GM12878 (cell line): ENCODE measurements around the gene SLC35G2. TPM values are rescaled to one million over a fixed set of nuclear protein-coding genes. Genes with fewer than 3 reads are reported as not detected.

ENCODE experiments used
- ATAC-seq: fragments of 200-7000 bp; cut with Tn5 transposase; 3 replicates; pipeline ENCODE4 v1.9.1; 2020; ENCODE audit warnings: mild to moderate bottlenecking, moderate library complexity
- BruUV-seq: library from RNA; stranded (reverse); fragments of 400-500 nt; replicated peaks from 2 replicates; lab custom pipeline; 2021; lab: Mats Ljungman, UMichigan
- CTCF ChIA-PET: fragments of 300-600 bp; sonication (Branson Sonifier 250); formaldehyde crosslinking; extraction: SDS; loops from one replicate; lab custom pipeline; 2021; ENCODE audit warnings: inconsistent platforms; lab: Yijun Ruan, JAX
- POLR2A ChIA-PET: fragments of 350-600 bp; formaldehyde crosslinking; extraction: SDS; loops from one replicate; lab custom pipeline; 2021; ENCODE audit warnings: inconsistent platforms; lab: Charles Lee
- RAD21 ChIA-PET: fragments of 300-600 bp; sonication (Branson Sonifier 250); formaldehyde crosslinking; loops from one replicate; lab custom pipeline; 2023; ENCODE audit warnings: antibody characterized with exemption; ENCODE audit not compliant: unreplicated experiment; lab: Charles Lee
- SMC1A ChIA-PET: fragments of 300-600 bp; sonication (Branson Sonifier 250); formaldehyde crosslinking; loops from one replicate; lab custom pipeline; 2023; ENCODE audit not compliant: unreplicated experiment, uncharacterized antibody; lab: Charles Lee
- DNase-seq: peaks from one replicate; pipeline ENCODE4 v3.0.0-alpha.2; 2011; ENCODE audit warnings: low read depth, low spot score
- FAIRE-seq: peaks from 3 replicates; lab custom pipeline; 2011; peaks lifted over from hg19 to GRCh38; lab: Jason Lieb, UNC
- H2AFZ ChIP-seq: 2 replicates; pipeline ENCODE4 v1.6.0; 2011; ENCODE audit warnings: low read depth, low read length, control low read depth; ENCODE audit not compliant: control insufficient read depth
- H3K27ac ChIP-seq: 2 replicates; pipeline ENCODE4 v1.5.1; 2011; ENCODE audit warnings: control low read depth; ENCODE audit not compliant: control insufficient read depth, insufficient read depth
- H3K27me3 ChIP-seq, 2 experiments: replicated peaks in 1 of 2; 2 replicates each; pipeline versions ENCODE4 v1.6.0 to v1.6.1; 2011; ENCODE audit warnings: low read length in 1 of 2; ENCODE audit not compliant: control insufficient read depth in 2 of 2, insufficient read depth in 2 of 2
- H3K36me3 ChIP-seq, 2 experiments: 2 replicates each; pipeline ENCODE4 v1.5.1; 2011; ENCODE audit warnings: low read length in 1 of 2; ENCODE audit not compliant: control insufficient read depth in 2 of 2, insufficient read depth in 2 of 2
- H3K4me1 ChIP-seq: 2 replicates; pipeline ENCODE4 v1.6.1; 2011; ENCODE audit warnings: mild to moderate bottlenecking, low read length, moderate library complexity, mixed read lengths; ENCODE audit not compliant: control insufficient read depth, insufficient read depth
- H3K4me2 ChIP-seq: 2 replicates; pipeline ENCODE4 v1.6.0; 2011; ENCODE audit warnings: control low read depth; ENCODE audit not compliant: control insufficient read depth, insufficient read depth
- H3K4me3 ChIP-seq: fragments of 200-600 bp; sonication (generic); 2 replicates; pipeline ENCODE4 v1.5.1; 2016
- H3K79me2 ChIP-seq: 2 replicates; pipeline ENCODE4 v1.6.0; 2011; ENCODE audit warnings: low read length; ENCODE audit not compliant: control insufficient read depth, insufficient read depth
- H3K9ac ChIP-seq: 2 replicates; pipeline ENCODE4 v1.8.0; 2011; ENCODE audit warnings: low read length, control low read depth, mixed read lengths; ENCODE audit not compliant: control insufficient read depth, insufficient read depth
- H3K9me3 ChIP-seq: replicated peaks from 3 replicates; pipeline ENCODE4 v1.5.1; 2011; ENCODE audit warnings: mild to moderate bottlenecking, low read length; ENCODE audit not compliant: control insufficient read depth, insufficient read depth
- H4K20me1 ChIP-seq: 2 replicates; pipeline ENCODE4 v1.6.0; 2011; ENCODE audit not compliant: control insufficient read depth, insufficient read depth
- CHD1 ChIP-seq: IDR thresholded peaks from 2 replicates; pipeline ENCODE4 v1.6.1; 2012; ENCODE audit warnings: low read depth, low read length, improper control_type of control experiment
- IKZF1 ChIP-seq: fragments of 450-650 bp; conservative IDR thresholded peaks from 2 replicates; pipeline ENCODE4 v1.6.1; 2017; ENCODE audit warnings: antibody characterized with exemption, mild to moderate bottlenecking
- SMARCA5 ChIP-seq: fragments of 450-650 bp; IDR thresholded peaks from 2 replicates; pipeline ENCODE4 v1.6.1; 2017; ENCODE audit warnings: mild to moderate bottlenecking
- WGBS: methylation state at CpG from one replicate; pipeline ENCODE4 v1.1.6; 2016; ENCODE audit warnings: low lambda C conversion rate; ENCODE audit not compliant: insufficient replicate concordance, insufficient coverage; ENCODE audit errors: missing lambda C conversion rate; 5-methylcytosine and 5-hydroxymethylcytosine counted together
- in situ Hi-C: fragments of 300-500 bp; cut with MboI; formaldehyde crosslinking; loops from 9 replicates; pipeline ENCODE4 v1.14.3; 2018; ENCODE audit warnings: mixed read lengths
- intact Hi-C: fragments of 100-400 bp; cut with micrococcal nuclease; formaldehyde crosslinking; loops from one replicate; pipeline ENCODE4 v1.14.2; 2022; ENCODE audit not compliant: unreplicated experiment
- polyA plus RNA-seq, 11 experiments: library from polyadenylated mRNA; depleted of rRNA in 4 of 11; unstranded in 6 of 11; stranded (reverse) in 5 of 11; fragments of >200 nt; fragmentation: Nextera tagmentation in 4 of 11; fragmentation: Illumina TruSeq in 1 of 11; extraction: Ambion mirVana in 4 of 11; extraction: Trizol in 1 of 11; gene quantifications; 1 replicate in 1 of 11; 2 replicates in 10 of 11; pipeline versions ENCODE4 v1.2.1 to v1.2.3, GENCODE V29; 2011 to 2016; ENCODE audit warnings: inconsistent platforms in 2 of 11, missing spikeins in 2 of 11, low read depth in 1 of 11
- total RNA-seq, 4 experiments: library from RNA; depleted of rRNA in 3 of 4; stranded (reverse); fragments of >200 nt in 3 of 4; fragmentation: Illumina TruSeq in 1 of 4; extraction: Trizol in 1 of 4; gene quantifications; 2 replicates each; pipeline versions ENCODE4 v1.2.1 to v1.2.3, GENCODE V29; 2013 to 2021
- TF ChIP-seq, protein P1 (sequence below): fragments of 150-350 bp; IDR thresholded peaks from 2 replicates; pipeline ENCODE4 v1.6.1; 2014; ENCODE audit warnings: mild to moderate bottlenecking, low read depth, low read length
- TF ChIP-seq, protein P2 (sequence below): fragments of 150-350 bp; IDR thresholded peaks from 2 replicates; pipeline ENCODE4 v1.6.1; 2016; ENCODE audit warnings: low read depth, low read length
- TF ChIP-seq, protein P3 (sequence below): fragments of 450-650 bp; IDR thresholded peaks from 2 replicates; pipeline ENCODE4 v1.6.1; 2017; ENCODE audit warnings: mild to moderate bottlenecking

The SLC35G2 gene
- total and polyA plus RNA-seq, 10 of the 15 experiments (the other 5 are each of a cell fraction or from before 2014, with no cell fraction given), result 0.11 to 1.9 (median 0.27) TPM

- TF ChIP-seq, protein P1, sequence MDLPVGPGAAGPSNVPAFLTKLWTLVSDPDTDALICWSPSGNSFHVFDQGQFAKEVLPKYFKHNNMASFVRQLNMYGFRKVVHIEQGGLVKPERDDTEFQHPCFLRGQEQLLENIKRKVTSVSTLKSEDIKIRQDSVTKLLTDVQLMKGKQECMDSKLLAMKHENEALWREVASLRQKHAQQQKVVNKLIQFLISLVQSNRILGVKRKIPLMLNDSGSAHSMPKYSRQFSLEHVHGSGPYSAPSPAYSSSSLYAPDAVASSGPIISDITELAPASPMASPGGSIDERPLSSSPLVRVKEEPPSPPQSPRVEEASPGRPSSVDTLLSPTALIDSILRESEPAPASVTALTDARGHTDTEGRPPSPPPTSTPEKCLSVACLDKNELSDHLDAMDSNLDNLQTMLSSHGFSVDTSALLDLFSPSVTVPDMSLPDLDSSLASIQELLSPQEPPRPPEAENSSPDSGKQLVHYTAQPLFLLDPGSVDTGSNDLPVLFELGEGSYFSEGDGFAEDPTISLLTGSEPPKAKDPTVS, result no peak
- TF ChIP-seq SMARCA5, result peak; percentile 56; the same call in 1 of the 2 replicates
- TF ChIP-seq IKZF1, result peak; percentile 39; the same call in 1 of the 2 replicates
These were observed at the start of gene SLC35G2 (continued) for GRCh38 chr3:136818769-136819391.

- no peaks in the 10 kb centered on the region for H3K9me3 ChIP-seq
- no peak overlapping the region for H3K9ac ChIP-seq
- ATAC-seq (no peak), DNase-seq (no peak)
- intact Hi-C loops, result no loop called here
- RAD21 ChIA-PET, result no interaction called here
- H3K79me2 ChIP-seq, result no peaks in the 10 kb centered on the region
- H4K20me1 ChIP-seq, result no peaks in the 10 kb centered on the region
- WGBS, result 76% methylated on average over 1 of the region's 1 CpG
- no peaks in the 10 kb centered on the region for H3K4me1 ChIP-seq
- TF ChIP-seq, protein P2, sequence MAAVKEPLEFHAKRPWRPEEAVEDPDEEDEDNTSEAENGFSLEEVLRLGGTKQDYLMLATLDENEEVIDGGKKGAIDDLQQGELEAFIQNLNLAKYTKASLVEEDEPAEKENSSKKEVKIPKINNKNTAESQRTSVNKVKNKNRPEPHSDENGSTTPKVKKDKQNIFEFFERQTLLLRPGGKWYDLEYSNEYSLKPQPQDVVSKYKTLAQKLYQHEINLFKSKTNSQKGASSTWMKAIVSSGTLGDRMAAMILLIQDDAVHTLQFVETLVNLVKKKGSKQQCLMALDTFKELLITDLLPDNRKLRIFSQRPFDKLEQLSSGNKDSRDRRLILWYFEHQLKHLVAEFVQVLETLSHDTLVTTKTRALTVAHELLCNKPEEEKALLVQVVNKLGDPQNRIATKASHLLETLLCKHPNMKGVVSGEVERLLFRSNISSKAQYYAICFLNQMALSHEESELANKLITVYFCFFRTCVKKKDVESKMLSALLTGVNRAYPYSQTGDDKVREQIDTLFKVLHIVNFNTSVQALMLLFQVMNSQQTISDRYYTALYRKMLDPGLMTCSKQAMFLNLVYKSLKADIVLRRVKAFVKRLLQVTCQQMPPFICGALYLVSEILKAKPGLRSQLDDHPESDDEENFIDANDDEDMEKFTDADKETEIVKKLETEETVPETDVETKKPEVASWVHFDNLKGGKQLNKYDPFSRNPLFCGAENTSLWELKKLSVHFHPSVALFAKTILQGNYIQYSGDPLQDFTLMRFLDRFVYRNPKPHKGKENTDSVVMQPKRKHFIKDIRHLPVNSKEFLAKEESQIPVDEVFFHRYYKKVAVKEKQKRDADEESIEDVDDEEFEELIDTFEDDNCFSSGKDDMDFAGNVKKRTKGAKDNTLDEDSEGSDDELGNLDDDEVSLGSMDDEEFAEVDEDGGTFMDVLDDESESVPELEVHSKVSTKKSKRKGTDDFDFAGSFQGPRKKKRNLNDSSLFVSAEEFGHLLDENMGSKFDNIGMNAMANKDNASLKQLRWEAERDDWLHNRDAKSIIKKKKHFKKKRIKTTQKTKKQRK, result no peak
- TF ChIP-seq CHD1, result no peak
- TF ChIP-seq, protein P3, sequence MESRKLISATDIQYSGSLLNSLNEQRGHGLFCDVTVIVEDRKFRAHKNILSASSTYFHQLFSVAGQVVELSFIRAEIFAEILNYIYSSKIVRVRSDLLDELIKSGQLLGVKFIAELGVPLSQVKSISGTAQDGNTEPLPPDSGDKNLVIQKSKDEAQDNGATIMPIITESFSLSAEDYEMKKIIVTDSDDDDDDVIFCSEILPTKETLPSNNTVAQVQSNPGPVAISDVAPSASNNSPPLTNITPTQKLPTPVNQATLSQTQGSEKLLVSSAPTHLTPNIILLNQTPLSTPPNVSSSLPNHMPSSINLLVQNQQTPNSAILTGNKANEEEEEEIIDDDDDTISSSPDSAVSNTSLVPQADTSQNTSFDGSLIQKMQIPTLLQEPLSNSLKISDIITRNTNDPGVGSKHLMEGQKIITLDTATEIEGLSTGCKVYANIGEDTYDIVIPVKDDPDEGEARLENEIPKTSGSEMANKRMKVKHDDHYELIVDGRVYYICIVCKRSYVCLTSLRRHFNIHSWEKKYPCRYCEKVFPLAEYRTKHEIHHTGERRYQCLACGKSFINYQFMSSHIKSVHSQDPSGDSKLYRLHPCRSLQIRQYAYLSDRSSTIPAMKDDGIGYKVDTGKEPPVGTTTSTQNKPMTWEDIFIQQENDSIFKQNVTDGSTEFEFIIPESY, result no peak
- TF ChIP-seq, all 136 proteins: peak for 0
- Histone ChIP-seq H3K4me2 (no peak overlapping the region), H3K27ac (no peak overlapping the region), H3K36me3 (no peaks in the 10 kb centered on the region), H2AFZ (no peak overlapping the region), H3K27me3 (no peaks in the 10 kb centered on the region), H3K4me3 (no peak overlapping the region)
- POLR2A ChIA-PET, result no interaction called here
- SMC1A ChIA-PET, result no interaction called here
- CTCF ChIA-PET, result no interaction called here
- BruUV-seq, result no TSS peak
- in situ Hi-C loops, result no loop called here
- no peak for FAIRE-seq
These were observed 46.2 kb upstream of the SLC35G2 start for GRCh38 chr3:136772709-136773108.
